ENCODE results near the gene SPACA7. TPM values are rescaled to one million over a fixed set of nuclear protein-coding genes. Genes with fewer than 3 reads are reported as not detected.

The SPACA7 gene
- total and polyA plus RNA-seq, 4 donors, result not detected

DNA sequence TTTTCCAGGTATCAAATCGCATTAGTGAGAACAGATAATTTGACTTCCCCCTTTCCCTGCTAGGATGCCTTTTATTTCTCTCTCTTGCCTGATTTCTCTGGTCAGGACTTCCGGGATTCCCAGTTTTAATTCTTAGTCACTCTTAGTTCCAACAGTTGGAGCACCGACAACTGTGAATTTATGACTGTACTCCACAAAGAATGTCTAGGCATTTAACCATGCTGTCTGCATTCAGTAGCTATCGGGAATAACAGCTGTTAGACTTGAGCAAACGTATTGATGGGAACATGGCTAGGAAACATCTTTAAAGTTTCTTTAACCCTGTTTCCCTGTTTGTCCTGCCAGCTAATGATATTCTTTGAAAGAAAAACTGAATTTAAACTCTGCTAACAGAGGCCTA lies 14.1 kb upstream of the SPACA7 start:
- WGBS, result 81% methylated on average over 5 of the region's 5 CpGs
- Histone ChIP-seq H3K9ac (ENCODE audit: low read depth in 1 of 2, low read length in 2 of 2) (no peak overlapping the region), H3K36me3 (ENCODE audit: control insufficient read depth in 4 of 4, insufficient read depth in 3 of 4, low read depth in 1 of 4, low read length in 3 of 4) (no peaks in the 10 kb centered on the region), H3K27me3 (ENCODE audit: control insufficient read depth in 4 of 4, insufficient read depth in 4 of 4, low read length in 3 of 4) (no peaks in the 10 kb centered on the region), H3K4me1 (ENCODE audit: control insufficient read depth in 4 of 4, insufficient read depth in 4 of 4, low read length in 3 of 4) (no peaks in the 10 kb centered on the region), H3K27ac (ENCODE audit: low read depth in 1 of 2, low read length in 2 of 2) (no peak overlapping the region), H3K9me3 (ENCODE audit: control insufficient read depth in 4 of 4, low read length in 3 of 4) (peaks cover 0 to 12% (median under 1%) of the 10 kb centered on the region in 4 donors), H3K4me3 (ENCODE audit: low read depth in 1 of 3, low read length in 3 of 3) (no peak overlapping the region)
- TF ChIP-seq ATF3 (IDR thresholded peaks at IDR 0.05), result no peak
- TF ChIP-seq HNF4A (conservative IDR thresholded peaks at IDR 0.05), result no peak
- no peak for TF ChIP-seq GABPA (IDR thresholded peaks at IDR 0.05 in 1 of 2, conservative IDR thresholded peaks at IDR 0.05 in 1 of 2)
- TF ChIP-seq, protein P1, sequence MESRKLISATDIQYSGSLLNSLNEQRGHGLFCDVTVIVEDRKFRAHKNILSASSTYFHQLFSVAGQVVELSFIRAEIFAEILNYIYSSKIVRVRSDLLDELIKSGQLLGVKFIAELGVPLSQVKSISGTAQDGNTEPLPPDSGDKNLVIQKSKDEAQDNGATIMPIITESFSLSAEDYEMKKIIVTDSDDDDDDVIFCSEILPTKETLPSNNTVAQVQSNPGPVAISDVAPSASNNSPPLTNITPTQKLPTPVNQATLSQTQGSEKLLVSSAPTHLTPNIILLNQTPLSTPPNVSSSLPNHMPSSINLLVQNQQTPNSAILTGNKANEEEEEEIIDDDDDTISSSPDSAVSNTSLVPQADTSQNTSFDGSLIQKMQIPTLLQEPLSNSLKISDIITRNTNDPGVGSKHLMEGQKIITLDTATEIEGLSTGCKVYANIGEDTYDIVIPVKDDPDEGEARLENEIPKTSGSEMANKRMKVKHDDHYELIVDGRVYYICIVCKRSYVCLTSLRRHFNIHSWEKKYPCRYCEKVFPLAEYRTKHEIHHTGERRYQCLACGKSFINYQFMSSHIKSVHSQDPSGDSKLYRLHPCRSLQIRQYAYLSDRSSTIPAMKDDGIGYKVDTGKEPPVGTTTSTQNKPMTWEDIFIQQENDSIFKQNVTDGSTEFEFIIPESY (IDR thresholded peaks at IDR 0.05), result no peak
- TF ChIP-seq FOXA2 (IDR thresholded peaks at IDR 0.05), result no peak
- TF ChIP-seq SP1 (IDR thresholded peaks at IDR 0.05), result no peak
- TF ChIP-seq YY1 (IDR thresholded peaks at IDR 0.05), result no peak
- TF ChIP-seq HNF4G (IDR thresholded peaks at IDR 0.05), result no peak
- no peak for TF ChIP-seq FOXA1 (IDR thresholded peaks at IDR 0.05)
- no peak for TF ChIP-seq NR2F2 (IDR thresholded peaks at IDR 0.05)
- no peak for TF ChIP-seq EGR1 (IDR thresholded peaks at IDR 0.05; ENCODE audit: low read depth in 2 of 2)
- no peak for TF ChIP-seq RXRA (IDR thresholded peaks at IDR 0.05)
- TF ChIP-seq TAF1 (conservative IDR thresholded peaks at IDR 0.05), result no peak
- no peak for TF ChIP-seq REST (IDR thresholded peaks at IDR 0.05)
- no peak for TF ChIP-seq JUND (IDR thresholded peaks at IDR 0.05)
- TF ChIP-seq, protein P2, sequence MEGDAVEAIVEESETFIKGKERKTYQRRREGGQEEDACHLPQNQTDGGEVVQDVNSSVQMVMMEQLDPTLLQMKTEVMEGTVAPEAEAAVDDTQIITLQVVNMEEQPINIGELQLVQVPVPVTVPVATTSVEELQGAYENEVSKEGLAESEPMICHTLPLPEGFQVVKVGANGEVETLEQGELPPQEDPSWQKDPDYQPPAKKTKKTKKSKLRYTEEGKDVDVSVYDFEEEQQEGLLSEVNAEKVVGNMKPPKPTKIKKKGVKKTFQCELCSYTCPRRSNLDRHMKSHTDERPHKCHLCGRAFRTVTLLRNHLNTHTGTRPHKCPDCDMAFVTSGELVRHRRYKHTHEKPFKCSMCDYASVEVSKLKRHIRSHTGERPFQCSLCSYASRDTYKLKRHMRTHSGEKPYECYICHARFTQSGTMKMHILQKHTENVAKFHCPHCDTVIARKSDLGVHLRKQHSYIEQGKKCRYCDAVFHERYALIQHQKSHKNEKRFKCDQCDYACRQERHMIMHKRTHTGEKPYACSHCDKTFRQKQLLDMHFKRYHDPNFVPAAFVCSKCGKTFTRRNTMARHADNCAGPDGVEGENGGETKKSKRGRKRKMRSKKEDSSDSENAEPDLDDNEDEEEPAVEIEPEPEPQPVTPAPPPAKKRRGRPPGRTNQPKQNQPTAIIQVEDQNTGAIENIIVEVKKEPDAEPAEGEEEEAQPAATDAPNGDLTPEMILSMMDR (IDR thresholded peaks at IDR 0.05; ENCODE audit: low read depth, low read length, missing input control), result no peak
- TF ChIP-seq RAD21 (IDR thresholded peaks at IDR 0.05), result no peak
- TF ChIP-seq, protein P3, sequence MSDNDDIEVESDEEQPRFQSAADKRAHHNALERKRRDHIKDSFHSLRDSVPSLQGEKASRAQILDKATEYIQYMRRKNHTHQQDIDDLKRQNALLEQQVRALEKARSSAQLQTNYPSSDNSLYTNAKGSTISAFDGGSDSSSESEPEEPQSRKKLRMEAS (IDR thresholded peaks at IDR 0.05), result no peak
- no peak for DNase-seq (ENCODE audit: low spot score)
